ENCODE data around the gene BCAR3.

GRCh38 chr1:93537396-93537795, 144.2 kb downstream of the BCAR3 start:
- TF ChIP-seq CTCF (IDR thresholded peaks at IDR 0.05; ENCODE audit: poor library complexity) (no peak), EZH2 (IDR thresholded peaks at IDR 0.05; ENCODE audit: borderline replicate concordance) (no peak), EZH2phosphoT487 (IDR thresholded peaks at IDR 0.05; ENCODE audit: low read depth, severe bottlenecking, unreplicated experiment) (no peak)
